BJ (cell line): ENCODE data around the gene MS4A10. TPM values are rescaled to one million over a fixed set of nuclear protein-coding genes. Genes with fewer than 3 reads are reported as not detected.

Source experiments
- CTCF ChIA-PET: fragments of 350-600 bp; formaldehyde crosslinking; extraction: SDS; loops from one replicate; lab custom pipeline; 2021; ENCODE audit warnings: antibody characterized with exemption, inconsistent platforms; lab: Yijun Ruan, JAX
- POLR2A ChIA-PET: fragments of 300-600 bp; sonication (Branson Sonifier 250); formaldehyde crosslinking; extraction: SDS; loops from one replicate; lab custom pipeline; 2021; ENCODE audit warnings: antibody characterized with exemption; lab: Charles Lee
- DNase-seq: peaks from one replicate; pipeline ENCODE4 v3.0.0-alpha.2; 2011; ENCODE audit warnings: low read depth
- H3K27me3 ChIP-seq: 2 replicates; pipeline ENCODE4 v1.6.0; 2011; ENCODE audit warnings: low read length; ENCODE audit not compliant: control insufficient read depth, insufficient read depth
- H3K36me3 ChIP-seq: 2 replicates; pipeline ENCODE4 v1.5.1; 2011; ENCODE audit warnings: low read length; ENCODE audit not compliant: control insufficient read depth, insufficient read depth
- H3K4me3 ChIP-seq: 2 replicates; pipeline ENCODE4 v1.5.1; 2011; ENCODE audit warnings: low read depth, mild to moderate bottlenecking, control low read depth, low read length
- polyA plus RNA-seq: library from polyadenylated mRNA; depleted of rRNA; stranded (reverse); fragments of >200 nt; gene quantifications from 2 replicates; pipeline ENCODE4 v1.2.3, GENCODE V29; 2011
- TF ChIP-seq, protein P1 (sequence below): IDR thresholded peaks from 2 replicates; pipeline ENCODE4 v1.5.1; 2011; ENCODE audit warnings: low read depth, mild to moderate bottlenecking, control low read depth, inconsistent platforms, low read length, moderate library complexity; ENCODE audit not compliant: insufficient read depth

MS4A10 gene
- polyA plus RNA-seq, 1 experiment, result not detected

DNA sequence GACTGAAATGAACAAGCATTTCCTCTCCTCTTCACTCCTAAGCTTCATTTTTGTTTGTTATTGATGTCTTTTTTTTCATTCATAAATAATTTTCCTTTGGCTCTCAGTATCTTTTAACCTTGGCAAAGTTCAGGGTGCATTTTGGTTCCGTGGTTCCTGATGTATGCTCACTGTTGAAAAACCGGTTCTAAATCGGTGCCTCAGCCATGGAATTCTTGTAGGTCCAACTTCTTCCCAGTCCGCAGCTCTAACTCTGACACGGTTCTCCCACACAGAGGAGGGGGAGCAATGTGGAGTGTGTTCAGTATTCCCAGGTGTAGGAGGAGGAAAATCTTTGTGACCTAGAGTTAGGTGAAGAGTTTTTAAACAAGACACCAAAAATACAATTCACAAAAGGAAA is 41.0 kb upstream of the MS4A10 start:
- H3K4me3 ChIP-seq, result no peak overlapping the region
- H3K36me3 ChIP-seq, result no peaks in the 10 kb centered on the region
- ChIA-PET POLR2A (no interaction called here), CTCF (no interaction called here)
- TF ChIP-seq, protein P1, sequence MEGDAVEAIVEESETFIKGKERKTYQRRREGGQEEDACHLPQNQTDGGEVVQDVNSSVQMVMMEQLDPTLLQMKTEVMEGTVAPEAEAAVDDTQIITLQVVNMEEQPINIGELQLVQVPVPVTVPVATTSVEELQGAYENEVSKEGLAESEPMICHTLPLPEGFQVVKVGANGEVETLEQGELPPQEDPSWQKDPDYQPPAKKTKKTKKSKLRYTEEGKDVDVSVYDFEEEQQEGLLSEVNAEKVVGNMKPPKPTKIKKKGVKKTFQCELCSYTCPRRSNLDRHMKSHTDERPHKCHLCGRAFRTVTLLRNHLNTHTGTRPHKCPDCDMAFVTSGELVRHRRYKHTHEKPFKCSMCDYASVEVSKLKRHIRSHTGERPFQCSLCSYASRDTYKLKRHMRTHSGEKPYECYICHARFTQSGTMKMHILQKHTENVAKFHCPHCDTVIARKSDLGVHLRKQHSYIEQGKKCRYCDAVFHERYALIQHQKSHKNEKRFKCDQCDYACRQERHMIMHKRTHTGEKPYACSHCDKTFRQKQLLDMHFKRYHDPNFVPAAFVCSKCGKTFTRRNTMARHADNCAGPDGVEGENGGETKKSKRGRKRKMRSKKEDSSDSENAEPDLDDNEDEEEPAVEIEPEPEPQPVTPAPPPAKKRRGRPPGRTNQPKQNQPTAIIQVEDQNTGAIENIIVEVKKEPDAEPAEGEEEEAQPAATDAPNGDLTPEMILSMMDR, result no peak
- DNase-seq, result no peak
- H3K27me3 ChIP-seq, result no peaks in the 10 kb centered on the region

DNA sequence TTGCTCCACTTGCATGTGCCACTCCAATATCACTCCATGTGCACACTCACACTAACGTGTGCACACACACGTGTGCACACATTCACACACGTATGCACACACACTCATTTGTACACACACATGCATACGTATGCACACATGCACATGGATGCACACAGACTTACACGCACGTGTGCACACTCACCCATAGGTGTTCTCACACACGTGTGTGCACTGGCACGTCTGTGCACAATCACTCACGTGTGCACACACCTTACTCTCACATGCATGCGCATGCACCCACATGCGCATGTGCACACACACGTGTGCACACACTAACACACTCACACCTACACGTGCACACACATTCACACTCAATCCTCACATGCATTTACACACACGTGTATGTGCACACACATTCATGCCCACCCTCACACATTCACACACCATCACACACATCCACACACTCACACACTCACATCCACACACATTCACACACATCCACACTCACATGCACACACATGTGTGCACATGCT is 37.7 kb upstream of the MS4A10 start:
- no peak for DNase-seq
- TF ChIP-seq, protein P1, result no peak
- H3K4me3 ChIP-seq, result no peak overlapping the region
- CTCF ChIA-PET, result no interaction called here
- H3K27me3 ChIP-seq, result no peaks in the 10 kb centered on the region
- H3K36me3 ChIP-seq, result no peaks in the 10 kb centered on the region
- POLR2A ChIA-PET, result no interaction called here

DNA sequence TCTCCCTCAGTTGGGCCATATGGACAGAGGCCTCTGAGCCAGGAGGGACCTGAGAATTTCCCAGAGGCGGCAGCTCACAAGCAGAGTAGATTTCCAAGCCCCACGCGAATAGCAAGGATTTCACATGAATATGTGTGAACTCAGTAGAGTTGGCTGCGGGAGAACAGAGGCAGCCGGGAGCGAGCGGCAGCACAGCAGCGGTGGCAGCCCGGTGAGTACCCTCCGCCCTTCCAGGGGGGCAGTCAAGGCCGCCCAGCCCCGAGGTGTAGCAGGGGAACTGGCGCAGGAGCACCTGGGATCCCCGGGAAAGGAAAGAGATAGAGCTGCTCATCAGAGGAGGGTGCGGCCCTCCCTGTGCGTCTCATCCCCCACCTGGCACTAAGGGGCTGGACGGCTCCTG is 36.9 kb upstream of the MS4A10 start:
- no peak for DNase-seq
- TF ChIP-seq, protein P1, result no peak
- H3K27me3 ChIP-seq, result no peaks in the 10 kb centered on the region
- ChIA-PET CTCF (no interaction called here), POLR2A (no interaction called here)
- H3K4me3 ChIP-seq, result no peak overlapping the region
- H3K36me3 ChIP-seq, result no peaks in the 10 kb centered on the region

DNA sequence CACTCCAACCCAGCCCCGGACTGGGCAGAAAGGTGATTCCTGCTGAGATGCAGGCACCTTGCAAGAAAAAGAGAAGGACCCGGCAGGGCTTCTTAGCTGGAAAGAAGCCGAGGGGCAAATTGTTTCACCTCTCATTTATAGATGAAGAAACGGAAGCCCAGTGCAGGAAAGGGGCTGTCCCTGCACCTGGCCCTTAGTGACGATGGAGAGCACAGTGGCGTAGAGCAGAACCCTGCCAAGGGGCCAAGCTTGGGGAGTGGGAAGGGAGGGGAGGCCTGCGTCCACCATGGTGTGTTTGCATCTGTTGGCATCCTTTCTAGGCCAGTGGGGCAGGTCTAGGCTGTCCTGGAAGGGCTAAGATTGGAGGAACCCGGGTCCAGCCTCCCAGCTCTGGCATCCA is 36.3 kb upstream of the MS4A10 start:
- H3K4me3 ChIP-seq, result no peak overlapping the region
- TF ChIP-seq, protein P1, result no peak
- no peaks in the 10 kb centered on the region for H3K36me3 ChIP-seq
- POLR2A ChIA-PET, result no interaction called here
- no peak for DNase-seq
- no peaks in the 10 kb centered on the region for H3K27me3 ChIP-seq
- CTCF ChIA-PET, result no interaction called here

DNA sequence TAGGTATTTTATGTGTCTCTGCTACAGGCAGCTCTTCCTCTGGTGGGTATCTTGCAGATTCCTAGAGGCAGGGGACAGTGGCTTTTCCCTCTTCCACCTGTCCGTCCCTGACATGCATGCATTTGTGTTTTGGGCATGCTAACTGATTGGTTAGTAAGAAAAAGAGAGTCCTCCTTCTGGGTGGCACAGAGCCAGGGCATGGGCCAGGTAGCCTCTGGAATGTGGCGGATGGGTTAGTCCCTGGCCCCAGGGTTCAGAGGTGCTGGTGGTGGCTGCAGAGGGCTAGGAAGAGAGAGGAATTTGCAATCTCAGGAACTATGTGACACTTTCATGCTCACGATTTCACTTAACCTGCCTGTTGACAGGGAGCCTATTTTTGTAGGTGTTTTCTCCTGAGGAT is 34.2 kb upstream of the MS4A10 start:
- Histone ChIP-seq H3K4me3 (no peak overlapping the region), H3K27me3 (no peaks in the 10 kb centered on the region), H3K36me3 (no peaks in the 10 kb centered on the region)
- TF ChIP-seq, protein P1, result no peak
- CTCF ChIA-PET, result no interaction called here
- DNase-seq, result no peak
- POLR2A ChIA-PET, result no interaction called here
